ENCODE measurements around the gene CHST8.
"Not testable (repeated sequence)": the region's sequence is repeated elsewhere in the genome, so short reads cannot be mapped to it uniquely, and the experiment has no call there.

Gene CHST8

GRCh38 chr19:33616346-33616745 is 5.4 kb upstream of the CHST8 start:
- no peak for TF ChIP-seq CTCF (IDR thresholded peaks at IDR 0.05)
- Histone ChIP-seq H3K27ac (no peak overlapping the region), H3K4me3 (no peak overlapping the region)
- DNase-seq (ENCODE audit: low spot score), result no peak

- DNase-seq (ENCODE audit: low spot score), result no peak
- Histone ChIP-seq H3K4me3 (no peak overlapping the region), H3K27ac (no peak overlapping the region)
- no peak for TF ChIP-seq CTCF (IDR thresholded peaks at IDR 0.05)
These were observed 4.9 kb upstream of the CHST8 start for GRCh38 chr19:33616857-33617256.

GRCh38 chr19:33618363-33618762 is 3.4 kb upstream of the CHST8 start:
- not testable (repeated sequence) for H3K4me3 ChIP-seq; H3K27ac ChIP-seq; DNase-seq (ENCODE audit: low spot score)

GRCh38 chr19:33618884-33619283 is 2.9 kb upstream of the CHST8 start:
- no peak for TF ChIP-seq CTCF (IDR thresholded peaks at IDR 0.05)
- no peak for DNase-seq (ENCODE audit: low spot score)
- no peak overlapping the region for H3K4me3 ChIP-seq

GRCh38 chr19:33620611-33621010 is 1.1 kb upstream of the CHST8 start:
- Histone ChIP-seq H3K27ac (no peak overlapping the region), H3K4me3 (no peak overlapping the region)
- DNase-seq (ENCODE audit: low spot score), result no peak
- TF ChIP-seq CTCF (IDR thresholded peaks at IDR 0.05), result no peak

More at GRCh38 chr19:33618884-33619283, 2.9 kb upstream of the CHST8 start:
- no peak overlapping the region for H3K27ac ChIP-seq

GRCh38 chr19:33621065-33621785 is 528 bp upstream of the CHST8 start:
- Histone ChIP-seq H3K4me3 (peak overlapping the region; percentile 71), H3K27ac (no peak overlapping the region)
- TF ChIP-seq CTCF (IDR thresholded peaks at IDR 0.05), result no peak
- no peak for DNase-seq (ENCODE audit: low spot score)

- no peak for DNase-seq (ENCODE audit: low spot score)
- H3K27ac ChIP-seq, result no peak overlapping the region
- H3K4me3 ChIP-seq, result peak overlapping the region; percentile 71
- no peak for TF ChIP-seq CTCF (IDR thresholded peaks at IDR 0.05)
These were observed 704 bp downstream of the CHST8 start for GRCh38 chr19:33622505-33622808.

Data from coronary artery (tissue), 2 donors.